ENCODE measurements around the gene LCN15.
"Not testable (repeated sequence)": the region's sequence is repeated elsewhere in the genome, so short reads cannot be mapped to it uniquely, and the experiment has no call there.

The LCN15 gene

DNA sequence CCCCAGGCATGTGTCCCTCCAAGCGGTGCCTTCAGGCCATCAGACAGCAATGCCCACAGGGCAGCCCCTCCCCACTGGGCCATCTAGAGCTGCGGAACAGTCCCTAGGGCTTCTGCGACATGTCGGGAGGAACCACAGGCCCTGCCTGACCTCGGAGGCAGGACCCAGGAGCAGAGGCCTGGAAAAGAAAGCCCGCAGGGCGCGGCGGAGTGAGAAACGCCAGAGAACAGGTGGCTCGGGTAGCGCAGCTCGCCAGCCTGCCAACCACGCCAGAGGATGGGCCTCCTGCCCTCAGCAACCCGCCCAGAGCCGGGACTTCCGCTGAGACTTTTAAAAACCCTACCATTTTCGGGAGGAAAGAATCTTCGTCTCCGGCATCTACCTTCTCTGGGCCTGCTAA, 7.0 kb downstream of the LCN15 start:
- no peak for TF ChIP-seq Cebpa-rat (IDR thresholded peaks at IDR 0.05)
- peak overlapping the region; percentile 87 for H3K27ac ChIP-seq
- H3K27me3 ChIP-seq, result no peaks in the 10 kb centered on the region
- H3K4me3 ChIP-seq, result peak overlapping the region; percentile 54
- H3K4me1 ChIP-seq, result peaks cover 92% of the 10 kb centered on the region
- H3K4me2 ChIP-seq, result peak overlapping the region; percentile 77
- H4K20me1 ChIP-seq, result no peaks in the 10 kb centered on the region
- H3K9me3 ChIP-seq, result peaks cover 20% of the 10 kb centered on the region
- peak overlapping the region; percentile 68 for H3K9ac ChIP-seq
- no peaks in the 10 kb centered on the region for H3K36me3 ChIP-seq

DNA sequence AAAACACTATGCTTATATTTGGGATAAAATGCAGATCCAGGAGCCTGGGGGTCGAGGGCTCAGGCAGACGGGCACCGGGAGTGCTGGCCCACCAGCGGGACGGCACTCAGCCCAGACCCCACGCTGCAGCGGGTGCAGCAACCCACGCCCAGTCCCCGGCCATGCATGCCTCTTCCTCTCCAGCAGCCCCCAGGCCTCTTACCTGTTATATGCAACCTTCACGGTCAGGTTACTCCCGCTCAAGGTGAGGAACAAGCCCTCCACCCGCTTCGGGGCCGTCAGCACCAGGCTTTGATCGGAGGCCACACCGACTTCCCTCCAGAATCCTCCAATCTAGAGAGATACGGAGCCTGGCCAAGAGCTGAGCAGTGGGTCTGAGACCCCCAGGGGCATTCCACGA, 7.5 kb downstream of the LCN15 start:
- Histone ChIP-seq H4K20me1 (no peaks in the 10 kb centered on the region), H3K27me3 (no peaks in the 10 kb centered on the region), H3K27ac (peak overlapping the region; percentile 87), H3K4me1 (peaks cover 87% of the 10 kb centered on the region), H3K4me2 (peak overlapping the region; percentile 77), H3K9ac (peak overlapping the region; percentile 68), H3K4me3 (peak overlapping the region; percentile 54; the same call in 1 of the 2 replicates), H3K9me3 (peaks cover 25% of the 10 kb centered on the region), H3K36me3 (no peaks in the 10 kb centered on the region)
- no peak for TF ChIP-seq Cebpa-rat (IDR thresholded peaks at IDR 0.05)

DNA sequence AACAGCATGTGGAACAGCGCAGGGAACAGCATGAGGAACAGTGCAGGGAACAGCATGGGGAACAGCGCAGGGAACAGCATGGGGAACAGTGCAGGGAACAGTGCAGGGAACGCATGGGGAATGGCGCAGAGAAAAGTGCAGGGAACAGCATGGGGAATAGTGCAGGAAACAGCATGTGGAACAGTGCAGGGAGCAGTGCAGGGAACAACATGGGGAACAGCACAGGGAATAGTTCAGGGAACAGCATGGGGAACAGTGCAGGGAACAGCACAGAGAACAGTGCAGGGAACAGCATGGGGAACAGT, 8.2 kb downstream of the LCN15 start:
- Histone ChIP-seq H3K4me2 (peak overlapping the region; percentile 77; the same call in 1 of the 2 replicates), H3K9me3 (peaks cover 32% of the 10 kb centered on the region), H3K4me1 (peaks cover 80% of the 10 kb centered on the region), H4K20me1 (no peaks in the 10 kb centered on the region), H3K4me3 (no peak overlapping the region), H3K27ac (no peak overlapping the region), H3K36me3 (no peaks in the 10 kb centered on the region), H3K27me3 (no peaks in the 10 kb centered on the region), H3K9ac (no peak overlapping the region)
- no peak for TF ChIP-seq Cebpa-rat (IDR thresholded peaks at IDR 0.05)

DNA sequence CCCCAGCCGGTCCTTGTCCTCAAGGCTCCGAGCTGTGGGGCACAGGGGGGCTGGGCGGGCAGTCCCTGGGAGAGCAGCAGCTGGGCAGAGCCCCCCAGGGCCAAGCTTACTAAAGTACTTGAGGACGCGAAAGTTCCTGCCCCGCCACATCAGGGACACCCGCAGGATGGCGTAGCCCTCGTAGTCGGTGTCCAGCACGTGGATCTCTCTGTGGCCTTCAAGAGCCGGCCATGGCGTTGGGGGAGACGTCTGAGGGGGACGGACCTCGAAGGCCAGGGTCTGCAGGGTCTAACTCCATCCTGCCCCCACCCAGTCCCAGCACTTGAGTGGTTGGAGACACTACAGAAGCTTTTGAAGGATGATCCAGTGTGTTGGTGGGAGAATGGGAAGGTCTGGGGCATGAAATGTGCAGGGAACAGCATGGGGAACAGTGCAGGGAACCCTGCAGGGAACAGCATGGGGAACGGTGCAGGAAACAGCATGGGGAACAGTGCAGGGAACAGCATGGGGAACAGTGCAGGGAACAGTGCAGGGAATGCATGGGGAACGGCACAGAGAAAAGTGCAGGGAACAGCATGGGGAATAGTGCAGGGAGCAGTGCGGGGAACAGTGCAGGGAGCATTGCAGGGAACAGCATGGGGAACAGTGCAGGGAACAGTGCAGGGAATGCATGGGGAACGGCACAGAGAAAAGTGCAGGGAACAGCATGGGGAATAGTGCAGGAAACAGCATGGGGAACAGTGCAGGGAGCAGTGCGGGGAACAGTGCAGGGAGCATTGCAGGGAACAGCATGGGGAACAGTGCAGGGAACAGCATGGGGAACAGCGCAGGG, 8.8 kb downstream of the LCN15 start:
- not testable (repeated sequence) for H3K27me3 ChIP-seq, H3K36me3 ChIP-seq, H4K20me1 ChIP-seq, H3K4me3 ChIP-seq
- peaks cover 75% of the 10 kb centered on the region for H3K4me1 ChIP-seq
- peak overlapping the region; percentile 66; the same call in 1 of the 2 replicates for H3K27ac ChIP-seq
- peak overlapping the region; percentile 80 for H3K4me2 ChIP-seq
- H3K9me3 ChIP-seq, result peaks cover 38% of the 10 kb centered on the region
- peak overlapping the region; percentile 55; the same call in 1 of the 2 replicates for H3K9ac ChIP-seq

DNA sequence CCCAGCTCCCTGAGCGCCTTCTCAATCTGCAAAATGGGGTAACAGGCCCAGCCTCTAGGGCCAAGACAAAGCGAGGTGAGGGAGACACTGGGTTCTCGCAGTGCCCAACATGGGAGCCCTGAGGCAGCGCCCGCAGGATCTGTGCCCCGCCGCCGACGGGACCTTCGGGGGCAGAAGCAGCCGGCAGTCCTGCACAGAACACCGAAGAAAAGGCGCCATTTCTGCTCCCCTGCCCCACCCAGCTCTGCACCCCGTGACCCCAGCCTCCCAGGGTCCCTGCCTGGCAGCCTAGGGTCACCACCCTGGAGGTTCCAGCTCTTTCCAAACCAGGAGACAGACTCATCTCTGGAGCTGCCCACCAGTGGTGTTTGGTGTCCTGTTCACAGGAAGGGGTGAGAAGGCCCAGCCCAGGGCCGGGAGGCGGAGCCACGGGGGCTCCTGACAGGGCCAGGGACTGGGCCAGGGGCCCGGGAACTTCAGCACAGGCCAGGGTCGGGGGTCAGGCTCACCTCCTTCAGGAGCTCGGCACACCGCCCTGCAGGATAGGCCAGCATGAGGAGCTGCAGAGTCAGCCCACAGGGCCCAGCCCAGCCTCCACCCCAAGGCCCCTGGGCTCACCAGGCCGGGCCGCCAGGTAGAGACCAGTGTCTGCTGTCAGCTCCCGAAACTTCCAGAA, 9.6 kb downstream of the LCN15 start:
- peaks cover 74% of the 10 kb centered on the region for H3K4me1 ChIP-seq

DNA sequence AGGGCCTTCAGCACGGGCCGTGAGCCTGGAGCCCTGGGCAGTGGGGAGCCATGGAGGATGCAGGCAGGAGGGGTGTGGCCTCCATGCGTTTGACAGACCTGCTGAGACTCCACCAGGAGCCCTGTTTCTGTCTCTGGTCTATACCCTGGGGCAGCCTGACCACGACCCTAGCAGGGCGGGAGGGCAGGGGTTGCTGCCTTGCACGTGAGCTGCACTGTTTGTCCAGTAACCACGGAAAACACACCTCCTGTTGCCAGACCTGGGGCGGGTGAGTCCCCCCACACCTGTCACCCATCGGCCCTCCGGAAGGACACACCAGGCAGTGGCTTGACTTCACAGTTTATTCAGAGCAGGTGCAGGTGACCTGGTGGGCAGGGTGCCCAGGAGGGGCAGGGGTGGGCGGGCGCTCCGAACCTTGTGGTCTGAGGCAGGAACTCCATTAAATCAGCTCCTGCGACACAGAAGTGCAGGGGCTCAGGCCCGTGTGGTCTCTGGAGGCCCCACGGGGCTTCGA, 10.2 kb downstream of the LCN15 start:
- no peaks in the 10 kb centered on the region for H4K20me1 ChIP-seq
- TF ChIP-seq Cebpa-rat (IDR thresholded peaks at IDR 0.05), result no peak
- H3K9ac ChIP-seq, result no peak overlapping the region
- H3K9me3 ChIP-seq, result peaks cover 40% of the 10 kb centered on the region
- peaks cover 73% of the 10 kb centered on the region for H3K4me1 ChIP-seq
- peak overlapping the region; percentile 66 for H3K27ac ChIP-seq
- H3K4me2 ChIP-seq, result peak overlapping the region; percentile 80
- H3K27me3 ChIP-seq, result no peaks in the 10 kb centered on the region
- no peak overlapping the region for H3K4me3 ChIP-seq
- H3K36me3 ChIP-seq, result no peaks in the 10 kb centered on the region

More for the DNA sequence above, 9.6 kb downstream of the LCN15 start:
- peak overlapping the region; percentile 55; the same call in 1 of the 2 replicates for H3K9ac ChIP-seq
- no peak overlapping the region; the same call in 1 of the 2 replicates for H3K4me3 ChIP-seq
- peak overlapping the region; percentile 66 for H3K27ac ChIP-seq
- H3K9me3 ChIP-seq, result peaks cover 40% of the 10 kb centered on the region
- no peak for TF ChIP-seq Cebpa-rat (IDR thresholded peaks at IDR 0.05)
- no peaks in the 10 kb centered on the region for H3K36me3 ChIP-seq
- peak overlapping the region; percentile 80 for H3K4me2 ChIP-seq
- H3K27me3 ChIP-seq, result no peaks in the 10 kb centered on the region
- no peaks in the 10 kb centered on the region for H4K20me1 ChIP-seq

DNA sequence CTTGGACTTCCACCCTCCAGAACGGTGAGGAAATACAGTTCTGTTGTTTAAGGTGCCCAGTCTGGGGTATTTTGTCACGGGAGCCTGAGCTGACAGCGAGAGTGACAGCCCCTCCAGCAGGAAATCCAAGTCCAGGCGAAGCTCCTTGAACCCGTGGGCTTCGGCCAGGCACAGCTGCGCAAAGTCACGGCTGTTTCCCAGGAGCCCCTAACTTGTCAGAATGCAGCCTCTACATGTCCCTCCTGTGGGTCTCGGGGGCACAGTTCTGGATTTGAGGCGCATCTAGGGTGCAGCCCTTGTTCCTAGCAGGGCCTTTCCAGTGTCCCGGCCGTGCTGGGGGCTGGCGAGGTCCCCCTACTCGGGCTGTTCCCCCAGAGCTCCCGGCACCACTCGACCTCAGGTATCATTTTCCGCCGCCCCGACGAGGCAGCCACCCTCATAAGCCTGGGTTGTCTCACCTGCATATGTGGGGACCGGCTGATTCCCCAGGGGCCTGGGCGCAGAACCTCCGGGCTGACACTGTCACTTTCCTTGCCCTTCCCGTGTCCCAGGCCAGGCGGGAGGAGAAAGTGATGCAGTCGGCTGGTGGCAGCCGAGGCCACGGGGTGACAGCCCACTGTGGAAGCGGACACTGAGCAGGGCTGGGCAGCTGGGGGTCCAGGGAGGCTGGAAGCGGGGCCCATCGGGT, 10.8 kb downstream of the LCN15 start:
- peak overlapping the region; percentile 80 for H3K4me2 ChIP-seq
- H3K27ac ChIP-seq, result peak overlapping the region; percentile 61
- no peaks in the 10 kb centered on the region for H4K20me1 ChIP-seq
- no peaks in the 10 kb centered on the region for H3K27me3 ChIP-seq
- H3K4me1 ChIP-seq, result peaks cover 73% of the 10 kb centered on the region
- peaks cover 40% of the 10 kb centered on the region for H3K9me3 ChIP-seq
- no peak overlapping the region for H3K4me3 ChIP-seq
- H3K9ac ChIP-seq, result no peak overlapping the region
- H3K36me3 ChIP-seq, result no peaks in the 10 kb centered on the region
- no peak for TF ChIP-seq Cebpa-rat (IDR thresholded peaks at IDR 0.05)

DNA sequence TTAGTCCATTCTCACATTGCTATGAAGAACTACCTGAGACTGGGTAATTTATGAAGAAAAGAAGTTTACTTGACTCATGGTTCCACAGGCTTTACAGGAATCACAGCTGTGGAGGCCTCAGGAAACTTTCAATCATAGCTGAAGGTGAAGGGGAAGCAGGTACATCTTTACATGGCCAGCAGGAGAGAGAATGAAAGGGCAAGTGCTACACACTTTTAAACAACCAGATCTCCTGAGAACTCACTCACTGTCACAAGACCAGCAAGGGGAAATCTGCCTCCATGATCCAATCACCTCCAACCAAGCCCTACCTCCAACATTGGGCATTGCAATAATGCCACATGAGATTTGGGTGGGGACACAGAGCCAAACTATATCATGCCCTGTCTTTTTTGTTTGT, 12.5 kb downstream of the LCN15 start:
- Histone ChIP-seq H3K4me3 (no peak overlapping the region), H3K27ac (no peak overlapping the region; the same call in 1 of the 2 replicates), H3K27me3 (no peaks in the 10 kb centered on the region), H3K36me3 (no peaks in the 10 kb centered on the region), H3K4me2 (no peak overlapping the region), H3K4me1 (peaks cover 73% of the 10 kb centered on the region), H4K20me1 (no peaks in the 10 kb centered on the region), H3K9ac (no peak overlapping the region), H3K9me3 (peaks cover 40% of the 10 kb centered on the region)
- TF ChIP-seq Cebpa-rat (IDR thresholded peaks at IDR 0.05), result no peak

DNA sequence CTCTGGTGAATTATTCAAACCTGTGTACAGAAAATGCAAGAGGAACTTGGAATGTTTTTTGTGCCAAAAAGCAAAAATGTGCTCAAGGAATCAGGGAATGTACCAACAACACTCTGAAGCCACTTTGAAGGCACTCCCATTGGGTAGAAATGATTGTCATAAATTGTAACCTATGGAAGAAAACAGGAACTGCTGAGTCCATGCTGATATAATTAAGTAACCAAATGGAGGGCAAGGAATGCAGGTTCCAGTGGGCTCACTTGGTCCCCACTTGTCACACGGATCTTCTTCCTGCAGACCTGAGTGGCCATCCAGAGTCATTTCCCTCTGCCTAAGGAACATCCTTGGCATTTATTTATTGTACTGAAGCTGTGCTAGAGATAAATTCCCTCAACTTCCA, 13.1 kb downstream of the LCN15 start:
- Histone ChIP-seq H3K9me3 (peaks cover 38% of the 10 kb centered on the region), H3K4me3 (no peak overlapping the region), H3K36me3 (no peaks in the 10 kb centered on the region), H3K27me3 (no peaks in the 10 kb centered on the region), H3K4me1 (peaks cover 73% of the 10 kb centered on the region), H3K9ac (no peak overlapping the region), H3K4me2 (no peak overlapping the region), H4K20me1 (no peaks in the 10 kb centered on the region), H3K27ac (peak overlapping the region; percentile 53; the same call in 1 of the 2 replicates)
- no peak for TF ChIP-seq Cebpa-rat (IDR thresholded peaks at IDR 0.05)
